Body of pancreas (tissue), 4 donors: ENCODE data around the gene PTGS1.

Experiments used
- CTCF ChIP-seq, 7 experiments: fragments of 450-650 bp in 4 of 7; fragments of 200-600 bp in 3 of 7; sonication (generic) in 3 of 7; IDR thresholded peaks; one replicate each; pipeline ENCODE4 v1.5.1; 2016 to 2019; ENCODE audit warnings: antibody characterized with exemption in 7 of 7
- POLR2A ChIP-seq, 3 donors: fragments of 450-650 bp; IDR thresholded peaks; one replicate each; pipeline ENCODE4 v1.6.1; 2016; ENCODE audit warnings: antibody characterized with exemption in 3 of 3, mild to moderate bottlenecking in 2 of 3

GRCh38 chr9:122336189-122336588, 34.6 kb upstream of the PTGS1 start:
- TF ChIP-seq CTCF (IDR thresholded peaks at IDR 0.05) = no peak
- TF ChIP-seq POLR2A (IDR thresholded peaks at IDR 0.05) = no peak
